Adrenal gland (tissue), 5 donors: ENCODE results near the gene HM13.
"Not testable (repeated sequence)": the region's sequence is repeated elsewhere in the genome, so short reads cannot be mapped to it uniquely, and the experiment has no call there.

ENCODE experiments used
- POLR2A ChIP-seq, 2 donors: fragments of 450-650 bp; IDR thresholded peaks; one replicate each; pipeline ENCODE4 v1.6.1; 2017; ENCODE audit warnings: antibody characterized with exemption in 2 of 2, mild to moderate bottlenecking in 2 of 2, moderate library complexity in 1 of 2
- TF ChIP-seq, protein P1 (sequence below), 6 experiments: fragments of 450-650 bp in 4 of 6; fragments of 200-600 bp in 2 of 6; sonication (generic) in 1 of 6; IDR thresholded peaks; 1 replicate in 5 of 6; 2 replicates in 1 of 6; pipeline versions ENCODE4 v1.5.1 to v1.8.0; 2016 to 2021; ENCODE audit warnings: antibody characterized with exemption in 6 of 6, mild to moderate bottlenecking in 2 of 6, moderate library complexity in 1 of 6
- donor health status: DM: no; HTN: no; CAD: no.

- TF ChIP-seq, protein P1, sequence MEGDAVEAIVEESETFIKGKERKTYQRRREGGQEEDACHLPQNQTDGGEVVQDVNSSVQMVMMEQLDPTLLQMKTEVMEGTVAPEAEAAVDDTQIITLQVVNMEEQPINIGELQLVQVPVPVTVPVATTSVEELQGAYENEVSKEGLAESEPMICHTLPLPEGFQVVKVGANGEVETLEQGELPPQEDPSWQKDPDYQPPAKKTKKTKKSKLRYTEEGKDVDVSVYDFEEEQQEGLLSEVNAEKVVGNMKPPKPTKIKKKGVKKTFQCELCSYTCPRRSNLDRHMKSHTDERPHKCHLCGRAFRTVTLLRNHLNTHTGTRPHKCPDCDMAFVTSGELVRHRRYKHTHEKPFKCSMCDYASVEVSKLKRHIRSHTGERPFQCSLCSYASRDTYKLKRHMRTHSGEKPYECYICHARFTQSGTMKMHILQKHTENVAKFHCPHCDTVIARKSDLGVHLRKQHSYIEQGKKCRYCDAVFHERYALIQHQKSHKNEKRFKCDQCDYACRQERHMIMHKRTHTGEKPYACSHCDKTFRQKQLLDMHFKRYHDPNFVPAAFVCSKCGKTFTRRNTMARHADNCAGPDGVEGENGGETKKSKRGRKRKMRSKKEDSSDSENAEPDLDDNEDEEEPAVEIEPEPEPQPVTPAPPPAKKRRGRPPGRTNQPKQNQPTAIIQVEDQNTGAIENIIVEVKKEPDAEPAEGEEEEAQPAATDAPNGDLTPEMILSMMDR (IDR thresholded peaks at IDR 0.05): not testable (repeated sequence)
- TF ChIP-seq POLR2A (IDR thresholded peaks at IDR 0.05): not testable (repeated sequence)
Observed at GRCh38 chr20:31539636-31540035, 25.4 kb downstream of the HM13 start.
